IMR-90 (cell line): ENCODE data around the gene SERPINE2. TPM values are rescaled to one million over a fixed set of nuclear protein-coding genes. Genes with fewer than 3 reads are reported as not detected.

ENCODE experiments used
- ATAC-seq: fragments of 200-7000 bp; cut with Tn5 transposase; 2 replicates; pipeline ENCODE4 v1.9.1; 2020; ENCODE audit warnings: low read depth, mild to moderate bottlenecking, moderate library complexity
- BruUV-seq: library from RNA; stranded (reverse); fragments of 400-500 nt; replicated peaks from 2 replicates; lab custom pipeline; 2021; lab: Mats Ljungman, UMichigan
- CTCF ChIA-PET: fragments of 300-600 bp; formaldehyde crosslinking; extraction: SDS; loops from one replicate; lab custom pipeline; 2021; ENCODE audit warnings: antibody characterized with exemption; lab: Yijun Ruan, JAX
- POLR2A ChIA-PET: fragments of 300-600 bp; sonication (Branson Sonifier 250); formaldehyde crosslinking; loops from one replicate; lab custom pipeline; 2022; ENCODE audit warnings: antibody characterized with exemption; ENCODE audit not compliant: unreplicated experiment; lab: Charles Lee
- DNase-seq: peaks from one replicate; pipeline ENCODE4 v3.0.0; 2013
- H2AFZ ChIP-seq: replicated peaks from 2 replicates; pipeline ENCODE3; 2013; ENCODE audit warnings: low read length, mild to moderate bottlenecking; ENCODE audit not compliant: poor library complexity
- H2AK5ac ChIP-seq: 2 replicates; pipeline ENCODE4 v1.6.1; 2013; ENCODE audit warnings: low read depth, low read length, inconsistent platforms
- H2AK9ac ChIP-seq: replicated peaks from 2 replicates; pipeline ENCODE3; 2013; ENCODE audit warnings: mild to moderate bottlenecking, low read depth, low read length, moderate library complexity; ENCODE audit not compliant: poor library complexity
- H2BK120ac ChIP-seq: 2 replicates; pipeline ENCODE4 v1.6.1; 2013; ENCODE audit warnings: low read depth, low read length, inconsistent platforms
- H2BK15ac ChIP-seq: 3 replicates; pipeline ENCODE4 v1.6.1; 2013; ENCODE audit warnings: low read depth, low read length, inconsistent platforms
- H2BK20ac ChIP-seq: 2 replicates; pipeline ENCODE4 v1.6.1; 2013; ENCODE audit warnings: low read depth, mild to moderate bottlenecking, inconsistent platforms, low read length, moderate library complexity
- H2BK5ac ChIP-seq: 2 replicates; pipeline ENCODE4 v1.6.1; 2013; ENCODE audit warnings: mild to moderate bottlenecking, low read depth, low read length, inconsistent platforms; ENCODE audit not compliant: poor library complexity, severe bottlenecking
- H3K14ac ChIP-seq: replicated peaks from 2 replicates; pipeline ENCODE4 v1.6.1; 2013; ENCODE audit warnings: low read depth, low read length, inconsistent platforms
- H3K18ac ChIP-seq: 2 replicates; pipeline ENCODE4 v1.6.1; 2013; ENCODE audit warnings: low read depth, low read length, control low read depth
- H3K23ac ChIP-seq: 2 replicates; pipeline ENCODE4 v1.6.1; 2013; ENCODE audit warnings: low read depth, low read length, inconsistent platforms
- H3K27ac ChIP-seq: 2 replicates; pipeline ENCODE4 v1.5.1; 2013; ENCODE audit warnings: mild to moderate bottlenecking, control low read depth, low read length; ENCODE audit not compliant: insufficient read depth
- H3K27me3 ChIP-seq: 2 replicates; pipeline ENCODE4 v1.6.1; 2013; ENCODE audit warnings: low read length; ENCODE audit not compliant: control insufficient read depth, insufficient read depth
- H3K36me3 ChIP-seq: 2 replicates; pipeline ENCODE4 v1.6.1; 2013; ENCODE audit warnings: low read length, mixed read lengths; ENCODE audit not compliant: control insufficient read depth, insufficient read depth
- H3K4ac ChIP-seq: 2 replicates; pipeline ENCODE4 v1.6.1; 2013; ENCODE audit warnings: low read depth, low read length, inconsistent platforms
- H3K4me1 ChIP-seq: 2 replicates; pipeline ENCODE4 v1.6.1; 2013; ENCODE audit warnings: low read length, mixed read lengths; ENCODE audit not compliant: control insufficient read depth, insufficient read depth
- H3K4me2 ChIP-seq: 2 replicates; pipeline ENCODE4 v1.6.1; 2013; ENCODE audit warnings: low read depth, mild to moderate bottlenecking, control low read depth, low read length, moderate library complexity
- H3K4me3 ChIP-seq: 2 replicates; pipeline ENCODE4 v1.5.1; 2013; ENCODE audit warnings: low read depth, mild to moderate bottlenecking, control low read depth, low read length, moderate library complexity; ENCODE audit not compliant: insufficient read depth
- H3K56ac ChIP-seq: 2 replicates; pipeline ENCODE4 v1.6.1; 2013; ENCODE audit warnings: low read length, inconsistent platforms; ENCODE audit not compliant: insufficient read depth; ENCODE audit errors: extremely low read depth
- H3K79me1 ChIP-seq, 2 experiments: 2 replicates each; pipeline ENCODE4 v1.6.1; 2013; ENCODE audit warnings: low read length in 2 of 2, inconsistent platforms in 1 of 2, low read depth in 1 of 2
- H3K9ac ChIP-seq: 2 replicates; pipeline ENCODE4 v1.6.1; 2013; ENCODE audit warnings: low read depth, low read length, control low read depth
- H3K9me1 ChIP-seq: 2 replicates; pipeline ENCODE4 v1.6.1; 2013; ENCODE audit warnings: low read length, inconsistent platforms; ENCODE audit not compliant: insufficient read depth
- H3K9me3 ChIP-seq: 2 replicates; pipeline ENCODE4 v1.6.1; 2013; ENCODE audit warnings: low read length; ENCODE audit not compliant: control insufficient read depth, insufficient read depth
- H4K20me1 ChIP-seq: 2 replicates; pipeline ENCODE4 v1.6.1; 2013; ENCODE audit warnings: low read length, inconsistent platforms; ENCODE audit not compliant: insufficient read depth
- H4K5ac ChIP-seq: 2 replicates; pipeline ENCODE4 v1.6.1; 2013; ENCODE audit warnings: mild to moderate bottlenecking, low read depth, low read length, control low read depth
- H4K8ac ChIP-seq, 2 experiments: 2 replicates each; pipeline ENCODE4 v1.6.1; 2013; ENCODE audit warnings: low read depth in 2 of 2, low read length in 2 of 2, control low read depth in 1 of 2, inconsistent platforms in 1 of 2
- H4K91ac ChIP-seq: 2 replicates; pipeline ENCODE4 v1.6.1; 2013; ENCODE audit warnings: low read depth, low read length, inconsistent platforms; ENCODE audit not compliant: insufficient read depth
- USF2 ChIP-seq: fragments of 150-350 bp; IDR thresholded peaks from 2 replicates; pipeline ENCODE4 v1.6.1; 2017; ENCODE audit warnings: mild to moderate bottlenecking, antibody characterized with exemption, low read length, low read depth
- WGBS, 2 experiments: methylation state at CpG; one replicate each; pipeline versions ENCODE4 v1.1.5 to v1.1.7; 2013; ENCODE audit warnings: missing lambda C conversion rate in 2 of 2; ENCODE audit not compliant: insufficient read length in 1 of 2; ENCODE audit errors: extremely low coverage in 2 of 2; 5-methylcytosine and 5-hydroxymethylcytosine counted together
- dilution Hi-C: fragments of 300-500 bp; cut with HindIII; formaldehyde crosslinking; loops from one replicate; pipeline ENCODE4 v1.14.3; 2018; ENCODE audit warnings: low sequenced_read_pairs; ENCODE audit not compliant: unreplicated experiment
- in situ Hi-C: fragments of 300-500 bp; cut with MboI; formaldehyde crosslinking; loops from 3 replicates; pipeline ENCODE4 v1.14.3; 2019; ENCODE audit warnings: low sequenced_read_pairs, inconsistent platforms, mixed read lengths
- intact Hi-C: fragments of 100-400 bp; cut with micrococcal nuclease; formaldehyde crosslinking; loops from 2 replicates; pipeline ENCODE4 v1.10.0; 2022
- polyA plus RNA-seq, 3 experiments: library from polyadenylated mRNA; depleted of rRNA; stranded (reverse); fragments of >200 nt; gene quantifications; 2 replicates each; pipeline ENCODE4 v1.2.3, GENCODE V29; 2012; ENCODE audit warnings: low replicate concordance in 1 of 3
- total RNA-seq: library from RNA; depleted of rRNA; stranded (reverse); fragments of >200 nt; gene quantifications from 2 replicates; pipeline ENCODE4 v1.2.3, GENCODE V29; 2012

SERPINE2 gene
- total and polyA plus RNA-seq, 2 of the 4 experiments (the other 2 are of a cell fraction) = 24.0 to 62.7 TPM

- CTCF ChIA-PET = no interaction called here
- Histone ChIP-seq H4K5ac (no peak overlapping the region), H3K4me3 (no peak overlapping the region), H2AFZ (no peak overlapping the region), H3K9me3 (no peaks in the 10 kb centered on the region), H3K9ac (no peak overlapping the region), H2BK5ac (no peak overlapping the region), H3K4me1 (peaks cover 2% of the 10 kb centered on the region; the same call in 1 of the 2 replicates), H3K23ac (no peak overlapping the region), H4K8ac (no peak overlapping the region), H4K20me1 (no peaks in the 10 kb centered on the region), H4K91ac (no peak overlapping the region), H2BK15ac (no peak overlapping the region), H3K4me2 (no peak overlapping the region), H3K27ac (no peak overlapping the region), H2BK20ac (no peak overlapping the region), H3K14ac (no peak overlapping the region), H3K36me3 (no peaks in the 10 kb centered on the region), H3K18ac (no peak overlapping the region), H3K4ac (no peak overlapping the region), H3K79me1 (no peaks in the 10 kb centered on the region), H2AK5ac (no peak overlapping the region), H3K9me1 (0 out of 2 replicates have a peak, but pooled peaks cover 2% of the 10 kb centered on the region), H3K27me3 (peaks cover 3% of the 10 kb centered on the region; the same call in 1 of the 2 replicates), H2AK9ac (no peak overlapping the region), H3K56ac (no peak overlapping the region), H2BK120ac (no peak overlapping the region)
- no TSS peak for BruUV-seq
- in situ Hi-C loops (no loop called here), dilution Hi-C loops (no loop called here), intact Hi-C loops (no loop called here)
- no CpG with 5 or more reads among the region's 6 CpGs for WGBS, 2 experiments
- POLR2A ChIA-PET = no interaction called here
- ATAC-seq = no peak
- no peak for TF ChIP-seq USF2
- DNase-seq = no peak
These were observed 30.1 kb upstream of the SERPINE2 start for GRCh38 chr2:224069172-224069571.
